ENCODE results near the gene TMEM178B.

Gene TMEM178B

GRCh38 chr7:141363748-141364147, 289.9 kb downstream of the TMEM178B start:
- Histone ChIP-seq H2BK12ac (ENCODE audit: low read length) (no peak overlapping the region), H3K18ac (ENCODE audit: low read length) (no peak overlapping the region), H4K8ac (ENCODE audit: low read depth, low read length) (no peak overlapping the region), H3K4me1 (ENCODE audit: control insufficient read depth in 2 of 2, insufficient read depth in 1 of 2, low read depth in 1 of 2, low read length in 2 of 2) (peaks cover 13 to 37% of the 10 kb centered on the region in 2 donors), H3K36me3 (replicated peaks in 1 of 2; ENCODE audit: control insufficient read depth in 2 of 2, insufficient read depth in 2 of 2, low read length in 2 of 2) (no peaks in the 10 kb centered on the region), H2AK5ac (ENCODE audit: low read depth, low read length) (no peak overlapping the region), H2BK120ac (ENCODE audit: low read depth, low read length) (no peak overlapping the region), H3K27me3 (ENCODE audit: control insufficient read depth in 3 of 3, insufficient read depth in 3 of 3, low read depth in 1 of 3, low read length in 3 of 3) (no peaks in the 10 kb centered on the region), H3K4me2 (ENCODE audit: insufficient read depth, low read length, poor library complexity, severe bottlenecking) (no peak overlapping the region), H4K91ac (ENCODE audit: low read depth, low read length, poor library complexity) (no peak overlapping the region), H3K14ac (ENCODE audit: low read length) (no peak overlapping the region), H3K9ac (ENCODE audit: low read depth, low read length, poor library complexity) (no peak overlapping the region), H3K79me1 (ENCODE audit: low read depth, low read length) (no peaks in the 10 kb centered on the region), H3K4ac (ENCODE audit: low read length) (no peak overlapping the region), H2BK5ac (ENCODE audit: low read length) (no peak overlapping the region), H3K27ac (replicated peaks; ENCODE audit: low read length) (no peak overlapping the region), H3K4me3 (ENCODE audit: low read length in 2 of 2) (no peak overlapping the region), H2AFZ (ENCODE audit: low read length) (no peak overlapping the region), H2BK15ac (ENCODE audit: low read length) (no peak overlapping the region), H3K23ac (ENCODE audit: low read depth, low read length, poor library complexity) (no peak overlapping the region), H3K9me3 (replicated peaks in 1 of 2; ENCODE audit: control insufficient read depth in 2 of 2, insufficient read depth in 1 of 2, low read depth in 1 of 2, low read length in 2 of 2) (no peaks in the 10 kb centered on the region)
- DNase-seq (ENCODE audit: low spot score), result no peak
- no CpG with 5 or more reads among the region's 2 CpGs for WGBS, 2 donors (ENCODE audit: extremely low coverage in 2 of 2, insufficient read length in 2 of 2, insufficient replicate concordance in 1 of 2)

- H3K9ac ChIP-seq (ENCODE audit: low read depth, low read length, poor library complexity), result no peak overlapping the region
- H3K27ac ChIP-seq (replicated peaks; ENCODE audit: low read length), result peak overlapping the region; percentile 96
- no peaks in the 10 kb centered on the region for H3K9me3 ChIP-seq (replicated peaks in 1 of 2; ENCODE audit: control insufficient read depth in 2 of 2, insufficient read depth in 1 of 2, low read depth in 1 of 2, low read length in 2 of 2)
- peak overlapping the region; percentile 12 for H4K91ac ChIP-seq (ENCODE audit: low read depth, low read length, poor library complexity)
- peaks cover 13 to 40% of the 10 kb centered on the region in 2 donors for H3K4me1 ChIP-seq (ENCODE audit: control insufficient read depth in 2 of 2, insufficient read depth in 1 of 2, low read depth in 1 of 2, low read length in 2 of 2)
- H3K79me1 ChIP-seq (ENCODE audit: low read depth, low read length), result no peaks in the 10 kb centered on the region
- H2AFZ ChIP-seq (ENCODE audit: low read length), result peak overlapping the region; percentile 69
- peak; percentile 74 for DNase-seq (ENCODE audit: low spot score)
- H2BK12ac ChIP-seq (ENCODE audit: low read length), result no peak overlapping the region
- H3K4ac ChIP-seq (ENCODE audit: low read length), result no peak overlapping the region
- no peak overlapping the region for H2BK120ac ChIP-seq (ENCODE audit: low read depth, low read length)
- H3K4me2 ChIP-seq (ENCODE audit: insufficient read depth, low read length, poor library complexity, severe bottlenecking), result peak overlapping the region; percentile 34
- WGBS, 2 donors (ENCODE audit: extremely low coverage in 2 of 2, insufficient read length in 2 of 2, insufficient replicate concordance in 1 of 2), result no CpG with 5 or more reads among the region's 6 CpGs
- H4K8ac ChIP-seq (ENCODE audit: low read depth, low read length), result no peak overlapping the region
- no peak overlapping the region for H3K14ac ChIP-seq (ENCODE audit: low read length)
- H3K4me3 ChIP-seq (ENCODE audit: low read length in 2 of 2), result peak overlapping the region in 1 of 2 donors; percentile 16
- H3K18ac ChIP-seq (ENCODE audit: low read length), result no peak overlapping the region
- no peaks in the 10 kb centered on the region for H3K27me3 ChIP-seq (ENCODE audit: control insufficient read depth in 3 of 3, insufficient read depth in 3 of 3, low read depth in 1 of 3, low read length in 3 of 3)
- H3K36me3 ChIP-seq (replicated peaks in 1 of 2; ENCODE audit: control insufficient read depth in 2 of 2, insufficient read depth in 2 of 2, low read length in 2 of 2), result no peaks in the 10 kb centered on the region
- H2AK5ac ChIP-seq (ENCODE audit: low read depth, low read length), result no peak overlapping the region
- no peak overlapping the region for H2BK15ac ChIP-seq (ENCODE audit: low read length)
- H3K23ac ChIP-seq (ENCODE audit: low read depth, low read length, poor library complexity), result no peak overlapping the region
- no peak overlapping the region for H2BK5ac ChIP-seq (ENCODE audit: low read length)
These were observed 292.3 kb downstream of the TMEM178B start for GRCh38 chr7:141366091-141366621.

- Histone ChIP-seq H3K4ac (ENCODE audit: low read length) (no peak overlapping the region), H2BK120ac (ENCODE audit: low read depth, low read length) (no peak overlapping the region), H3K36me3 (replicated peaks in 1 of 2; ENCODE audit: control insufficient read depth in 2 of 2, insufficient read depth in 2 of 2, low read length in 2 of 2) (no peaks in the 10 kb centered on the region), H2AFZ (ENCODE audit: low read length) (no peak overlapping the region), H3K79me1 (ENCODE audit: low read depth, low read length) (no peaks in the 10 kb centered on the region), H3K23ac (ENCODE audit: low read depth, low read length, poor library complexity) (no peak overlapping the region), H3K4me2 (ENCODE audit: insufficient read depth, low read length, poor library complexity, severe bottlenecking) (no peak overlapping the region), H3K18ac (ENCODE audit: low read length) (peak overlapping the region; percentile 50), H2BK15ac (ENCODE audit: low read length) (no peak overlapping the region), H2AK5ac (ENCODE audit: low read depth, low read length) (no peak overlapping the region), H4K8ac (ENCODE audit: low read depth, low read length) (no peak overlapping the region), H2BK5ac (ENCODE audit: low read length) (no peak overlapping the region), H4K91ac (ENCODE audit: low read depth, low read length, poor library complexity) (no peak overlapping the region), H3K14ac (ENCODE audit: low read length) (no peak overlapping the region), H3K4me3 (ENCODE audit: low read length in 2 of 2) (no peak overlapping the region), H3K4me1 (ENCODE audit: control insufficient read depth in 2 of 2, insufficient read depth in 1 of 2, low read depth in 1 of 2, low read length in 2 of 2) (peaks cover 13 to 27% of the 10 kb centered on the region in 2 donors), H3K27ac (replicated peaks; ENCODE audit: low read length) (no peak overlapping the region), H3K27me3 (ENCODE audit: control insufficient read depth in 3 of 3, insufficient read depth in 3 of 3, low read depth in 1 of 3, low read length in 3 of 3) (no peaks in the 10 kb centered on the region), H2BK12ac (ENCODE audit: low read length) (no peak overlapping the region), H3K9ac (ENCODE audit: low read depth, low read length, poor library complexity) (no peak overlapping the region), H3K9me3 (replicated peaks in 1 of 2; ENCODE audit: control insufficient read depth in 2 of 2, insufficient read depth in 1 of 2, low read depth in 1 of 2, low read length in 2 of 2) (no peaks in the 10 kb centered on the region)
- no CpG with 5 or more reads among the region's 4 CpGs for WGBS, 2 donors (ENCODE audit: extremely low coverage in 2 of 2, insufficient read length in 2 of 2, insufficient replicate concordance in 1 of 2)
- no peak for DNase-seq (ENCODE audit: low spot score)
These were observed 295.6 kb downstream of the TMEM178B start for GRCh38 chr7:141369422-141369821.

- Histone ChIP-seq H3K27me3 (ENCODE audit: control insufficient read depth in 3 of 3, insufficient read depth in 3 of 3, low read depth in 1 of 3, low read length in 3 of 3) (no peaks in the 10 kb centered on the region), H2AFZ (ENCODE audit: low read length) (no peak overlapping the region), H3K4me2 (ENCODE audit: insufficient read depth, low read length, poor library complexity, severe bottlenecking) (no peak overlapping the region), H3K4me1 (ENCODE audit: control insufficient read depth in 2 of 2, insufficient read depth in 1 of 2, low read depth in 1 of 2, low read length in 2 of 2) (peaks cover 13 to 27% of the 10 kb centered on the region in 2 donors), H2BK12ac (ENCODE audit: low read length) (no peak overlapping the region), H3K18ac (ENCODE audit: low read length) (peak overlapping the region; percentile 36), H3K4me3 (ENCODE audit: low read length in 2 of 2) (no peak overlapping the region), H3K79me1 (ENCODE audit: low read depth, low read length) (no peaks in the 10 kb centered on the region), H2AK5ac (ENCODE audit: low read depth, low read length) (peak overlapping the region; percentile 39), H3K36me3 (replicated peaks in 1 of 2; ENCODE audit: control insufficient read depth in 2 of 2, insufficient read depth in 2 of 2, low read length in 2 of 2) (no peaks in the 10 kb centered on the region), H4K91ac (ENCODE audit: low read depth, low read length, poor library complexity) (no peak overlapping the region), H2BK15ac (ENCODE audit: low read length) (no peak overlapping the region), H3K14ac (ENCODE audit: low read length) (no peak overlapping the region), H3K23ac (ENCODE audit: low read depth, low read length, poor library complexity) (no peak overlapping the region), H2BK120ac (ENCODE audit: low read depth, low read length) (no peak overlapping the region), H3K9me3 (replicated peaks in 1 of 2; ENCODE audit: control insufficient read depth in 2 of 2, insufficient read depth in 1 of 2, low read depth in 1 of 2, low read length in 2 of 2) (no peaks in the 10 kb centered on the region), H3K9ac (ENCODE audit: low read depth, low read length, poor library complexity) (no peak overlapping the region), H3K4ac (ENCODE audit: low read length) (no peak overlapping the region), H3K27ac (replicated peaks; ENCODE audit: low read length) (no peak overlapping the region), H4K8ac (ENCODE audit: low read depth, low read length) (no peak overlapping the region), H2BK5ac (ENCODE audit: low read length) (no peak overlapping the region)
- no peak for DNase-seq (ENCODE audit: low spot score)
- no CpG with 5 or more reads among the region's 5 CpGs for WGBS, 2 donors (ENCODE audit: extremely low coverage in 2 of 2, insufficient read length in 2 of 2, insufficient replicate concordance in 1 of 2)
These were observed 296.3 kb downstream of the TMEM178B start for GRCh38 chr7:141370178-141370577.
